ENCODE data around the gene KHDRBS2. TPM values are rescaled to one million over a fixed set of nuclear protein-coding genes. Genes with fewer than 3 reads are reported as not detected.

The KHDRBS2 gene
- polyA plus RNA-seq, 1 of the 3 experiments (the other 2 are of a cell fraction): not detected

- Histone ChIP-seq H3K9me2 (no peaks in the 10 kb centered on the region), H3K9me3 (no peaks in the 10 kb centered on the region), H3K4me3 (ENCODE audit: low read depth in 2 of 2, low read length in 1 of 2) (no peak overlapping the region), H3K9ac (no peak overlapping the region), H3K4me1 (ENCODE audit: control insufficient read depth in 1 of 2, insufficient read depth in 2 of 2, low read depth in 1 of 2, low read length in 1 of 2) (no peaks in the 10 kb centered on the region), H3K27me3 (ENCODE audit: insufficient read depth) (no peaks in the 10 kb centered on the region), H3K27ac (ENCODE audit: low read depth in 2 of 2, low read length in 1 of 2) (no peak overlapping the region), H3F3A (replicated peaks; ENCODE audit: insufficient read depth) (no peaks in the 10 kb centered on the region), H3K36me3 (replicated peaks in 1 of 2; ENCODE audit: control insufficient read depth in 1 of 2, insufficient read depth in 2 of 2, low read length in 1 of 2) (no peaks in the 10 kb centered on the region), H3K79me2 (ENCODE audit: insufficient read depth) (no peaks in the 10 kb centered on the region), H2AFZ (ENCODE audit: low read depth) (no peak overlapping the region), H3K4me2 (no peak overlapping the region), H4K20me1 (ENCODE audit: insufficient read depth) (no peaks in the 10 kb centered on the region)
- ChIA-PET CTCF (no interaction called here), POLR2A (no interaction called here)
- DNase-seq: no peak
- TF ChIP-seq RAD21 (IDR thresholded peaks at IDR 0.05; ENCODE audit: low read length) (no peak), MEF2A (IDR thresholded peaks at IDR 0.05; ENCODE audit: borderline replicate concordance, low read depth) (no peak), MXI1 (IDR thresholded peaks at IDR 0.05; ENCODE audit: low read depth, low read length) (no peak), PBX3 (IDR thresholded peaks at IDR 0.05) (no peak), TEAD4 (IDR thresholded peaks at IDR 0.05; ENCODE audit: borderline replicate concordance, insufficient read depth) (no peak), FOSL2 (IDR thresholded peaks at IDR 0.05; ENCODE audit: borderline replicate concordance, low read depth) (no peak), JUND (IDR thresholded peaks at IDR 0.05) (no peak), MAX (IDR thresholded peaks at IDR 0.05; ENCODE audit: low read depth) (no peak), GABPA (IDR thresholded peaks at IDR 0.05; ENCODE audit: low read depth) (no peak), TAF1 (IDR thresholded peaks at IDR 0.05; ENCODE audit: borderline replicate concordance, low read depth, low read length) (no peak), RXRA (IDR thresholded peaks at IDR 0.05; ENCODE audit: borderline replicate concordance, low read depth) (no peak), ELF1 (IDR thresholded peaks at IDR 0.05) (no peak), RCOR1 (IDR thresholded peaks at IDR 0.05; ENCODE audit: low read length) (no peak), GATA2 (CRISPR knock-in tag; IDR thresholded peaks at IDR 0.05) (no peak), EZH2phosphoT487 (IDR thresholded peaks at IDR 0.05; ENCODE audit: borderline replicate concordance, low read depth) (no peak), CHD2 (IDR thresholded peaks at IDR 0.05; ENCODE audit: low read length, partially characterized antibody) (no peak), NFIC (IDR thresholded peaks at IDR 0.05; ENCODE audit: borderline replicate concordance) (no peak), REST (IDR thresholded peaks at IDR 0.05; ENCODE audit: low read depth, low read length) (no peak), POLR2AphosphoS5 (IDR thresholded peaks at IDR 0.05; ENCODE audit: low read depth, low read length) (no peak)
- WGBS (ENCODE audit: low lambda C conversion rate): 3% methylated on average over 1 of the region's 1 CpG
Measured at GRCh38 chr6:62202078-62202477, 83.9 kb downstream of the KHDRBS2 start.

Data from SK-N-SH (cell line).